HK-2 (cell line): ENCODE data around the gene HLA-DPA1.

Source experiments
- DNase-seq: peaks from one replicate; pipeline ENCODE4 v3.0.0-alpha.2; 2018; ENCODE audit not compliant: unreplicated experiment

The HLA-DPA1 gene

DNA sequence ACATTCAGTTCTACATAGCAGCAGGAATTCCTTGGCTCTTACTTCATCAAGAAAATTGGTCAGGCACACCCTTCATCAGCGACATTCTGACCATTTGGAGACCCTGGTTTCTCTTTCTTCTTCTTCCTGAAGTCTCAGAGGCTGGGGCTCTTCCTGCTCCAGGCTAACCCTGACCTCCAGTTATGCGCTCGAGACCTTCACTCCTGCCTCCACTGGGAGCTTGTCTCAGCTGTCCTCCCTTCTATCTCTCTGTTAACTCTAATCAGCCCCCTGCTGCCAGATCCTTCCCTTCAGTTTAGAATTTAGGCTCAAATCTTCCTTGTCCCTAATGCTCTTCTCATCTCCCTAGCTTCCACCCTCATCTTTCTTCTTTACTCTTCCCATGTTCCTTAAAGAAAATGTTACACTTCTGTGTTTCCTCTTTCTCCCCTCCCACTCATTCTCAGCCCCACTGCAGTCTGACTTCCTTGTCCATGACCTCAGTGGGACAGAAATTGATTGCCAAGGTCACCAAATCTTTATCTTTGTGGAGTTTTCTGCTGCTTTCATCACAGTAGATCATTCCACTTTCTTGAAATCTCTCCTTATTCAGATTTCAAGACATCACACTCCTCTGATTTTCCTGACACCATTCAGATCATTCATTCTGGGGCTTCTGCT is 55.6 kb downstream of the HLA-DPA1 start:
- no peak for DNase-seq

DNA sequence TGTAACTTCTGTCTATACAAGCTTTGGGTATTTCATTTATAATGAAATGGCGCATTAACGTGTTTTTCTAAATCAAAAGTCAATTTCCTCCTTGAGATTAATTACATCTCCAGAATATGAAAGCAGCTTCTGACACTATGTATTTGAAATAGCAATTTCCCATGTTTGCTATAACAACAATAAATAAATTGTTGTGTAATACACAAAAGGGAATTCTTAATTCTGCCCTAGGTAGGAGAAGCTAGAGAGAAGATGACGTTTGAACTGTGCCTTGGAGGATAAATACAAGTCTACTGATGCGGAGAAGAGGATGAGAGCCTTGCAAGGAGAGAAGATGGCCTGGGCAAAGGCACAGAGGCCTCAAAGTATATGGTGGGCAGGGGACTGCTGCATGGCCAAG is 56.4 kb downstream of the HLA-DPA1 start:
- no peak for DNase-seq

DNA sequence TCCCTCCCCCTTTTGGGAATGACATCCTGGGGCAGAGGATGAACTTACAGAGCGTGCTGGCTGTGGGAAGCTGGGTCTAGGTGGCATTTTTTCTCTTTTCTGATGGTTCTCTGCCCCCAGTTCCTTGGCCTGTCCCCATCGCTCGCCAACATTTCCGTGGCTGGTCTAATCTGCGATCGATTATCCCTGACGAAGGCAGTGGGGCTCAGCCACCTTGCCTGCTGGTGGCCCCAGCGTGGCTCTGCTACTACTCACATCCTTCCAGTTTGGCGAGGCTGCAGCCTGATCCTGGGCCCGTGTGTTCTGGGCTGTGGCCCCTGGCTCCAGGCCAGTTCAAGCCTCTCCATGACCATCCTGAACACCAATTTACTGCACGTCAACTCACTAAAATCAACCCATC is 57.7 kb downstream of the HLA-DPA1 start:
- no peak for DNase-seq

DNA sequence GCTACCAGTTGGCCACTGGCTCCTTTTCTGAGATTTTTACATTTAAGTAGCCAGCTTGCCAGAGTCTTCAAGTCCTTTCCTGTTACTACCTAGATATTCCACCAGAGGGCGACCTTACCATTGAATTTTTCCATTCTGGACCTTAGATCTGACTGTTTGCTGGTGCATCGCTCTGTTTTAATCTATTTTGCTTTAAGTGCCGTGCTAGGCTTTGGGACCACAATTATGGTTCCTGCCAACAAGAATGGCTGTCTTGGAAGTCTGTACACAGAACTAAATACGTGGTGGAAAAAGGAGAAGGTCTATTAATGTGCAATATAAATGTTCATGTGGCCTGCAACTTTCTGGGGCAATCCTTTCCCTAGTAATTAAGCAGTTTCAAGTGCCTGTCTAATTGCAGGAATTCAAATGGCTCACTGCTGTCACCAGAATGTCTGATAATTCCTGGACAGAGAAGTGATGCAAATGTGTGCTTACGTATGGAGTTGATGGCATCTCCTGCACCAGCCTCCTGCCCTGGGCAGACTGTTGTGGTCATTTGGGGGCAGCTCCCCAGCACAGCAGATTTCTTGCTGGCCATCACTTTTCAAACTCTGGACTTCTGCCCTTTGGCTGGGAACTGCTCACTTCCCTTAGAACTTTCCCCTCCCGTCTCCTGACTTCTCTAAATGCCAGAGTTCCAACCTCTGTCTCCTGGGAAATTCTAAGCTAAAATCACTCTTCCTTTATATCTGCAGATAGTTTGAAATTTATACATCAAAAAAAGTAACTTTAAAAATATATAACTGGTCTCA is 58.4 kb downstream of the HLA-DPA1 start:
- DNase-seq: peak; percentile 17
